SJSA1 (cell line): ENCODE measurements around the gene CPM. TPM values are rescaled to one million over a fixed set of nuclear protein-coding genes. Genes with fewer than 3 reads are reported as not detected.
A peak's percentile ranks its signal among the peaks of the same experiment; 100 is the strongest.
"Not testable (repeated sequence)": the region's sequence is repeated elsewhere in the genome, so short reads cannot be mapped to it uniquely, and the experiment has no call there.

Experiments used
- DNase-seq, 2 experiments: peaks; one replicate each; pipeline ENCODE4 v3.0.0-alpha.2; 2015 to 2020; ENCODE audit warnings: low spot score in 2 of 2, low read depth in 1 of 2
- H3K27ac ChIP-seq: fragments of 250-450 bp; sonication (Bioruptor Pico); 2 replicates; pipeline ENCODE4 v1.5.1; 2020; ENCODE audit warnings: mild to moderate bottlenecking, moderate library complexity
- H3K27me3 ChIP-seq: fragments of 250-450 bp; sonication (Bioruptor Pico); replicated peaks from 2 replicates; pipeline ENCODE4 v1.5.1; 2020; ENCODE audit warnings: mild to moderate bottlenecking, moderate library complexity
- H3K36me3 ChIP-seq: fragments of 250-450 bp; sonication (Bioruptor Pico); 2 replicates; pipeline ENCODE4 v1.5.1; 2020; ENCODE audit warnings: mild to moderate bottlenecking
- H3K4me1 ChIP-seq: fragments of 250-450 bp; sonication (Bioruptor Pico); replicated peaks from 2 replicates; pipeline ENCODE4 v1.6.1; 2021; ENCODE audit warnings: mild to moderate bottlenecking
- H3K4me3 ChIP-seq: fragments of 250-450 bp; sonication (Bioruptor Pico); 2 replicates; pipeline ENCODE4 v1.5.1; 2020; ENCODE audit warnings: mild to moderate bottlenecking
- H3K9me3 ChIP-seq: fragments of 250-450 bp; sonication (Bioruptor Pico); replicated peaks from 2 replicates; pipeline ENCODE4 v1.5.1; 2020; ENCODE audit warnings: mild to moderate bottlenecking
- total RNA-seq: library from RNA; depleted of rRNA; stranded (reverse); fragments of >200 nt; shearing (Covaris generic); gene quantifications from 2 replicates; pipeline ENCODE4 v1.2.3, GENCODE V29; 2014

The CPM gene
- total RNA-seq, 1 experiment from 2014 or later, result 72.6 TPM

DNA sequence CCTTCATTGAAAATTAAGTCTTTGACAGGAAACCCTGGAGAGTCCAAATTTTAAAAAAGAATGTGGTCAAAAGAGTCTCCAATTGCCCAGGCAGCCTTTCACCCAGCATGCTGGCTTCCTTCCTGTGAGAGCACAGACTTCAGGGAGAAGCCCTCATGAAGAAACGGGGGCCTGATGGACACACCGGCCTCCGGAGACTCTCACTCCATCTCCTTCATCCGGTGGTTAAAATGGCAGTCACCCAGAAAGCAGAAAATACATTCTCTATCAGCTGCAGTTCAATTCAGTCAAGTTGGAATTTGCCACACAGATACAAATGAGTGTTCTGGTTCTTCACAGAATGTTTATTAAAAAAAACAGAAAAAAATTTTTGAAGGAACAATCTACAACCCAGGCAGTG, 56.5 kb downstream of the CPM start:
- no peak overlapping the region for H3K4me3 ChIP-seq
- peak in 1 of 2 experiments; percentile 87 for DNase-seq
- no peaks in the 10 kb centered on the region for H3K36me3 ChIP-seq
- H3K4me1 ChIP-seq, result no peaks in the 10 kb centered on the region
- H3K27me3 ChIP-seq, result peaks cover 98% of the 10 kb centered on the region
- no peak overlapping the region for H3K27ac ChIP-seq
- peaks cover 17% of the 10 kb centered on the region for H3K9me3 ChIP-seq

DNA sequence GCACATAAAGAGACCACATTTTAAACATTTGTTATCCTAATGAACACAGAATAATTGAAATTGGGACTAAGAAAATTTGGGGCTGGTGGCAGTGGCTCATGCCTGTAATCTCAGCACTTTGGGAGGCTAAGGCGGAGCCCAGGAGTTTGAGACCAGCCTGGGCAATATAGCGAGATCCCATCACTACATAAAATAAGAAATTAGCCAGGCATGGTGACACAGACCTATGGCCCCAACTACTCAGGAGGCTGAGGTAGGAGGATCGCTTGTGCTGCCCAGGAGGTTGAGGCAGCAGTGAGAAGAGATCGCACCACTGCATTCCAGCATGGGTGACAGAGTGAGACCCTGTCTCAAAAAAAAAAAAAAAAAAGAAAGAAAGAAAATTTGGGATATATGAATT, 59.7 kb downstream of the CPM start:
- H3K27ac ChIP-seq, result no peak overlapping the region
- H3K9me3 ChIP-seq, result peaks cover 8% of the 10 kb centered on the region
- peak; percentile 64 to 85 for DNase-seq
- H3K4me1 ChIP-seq, result no peaks in the 10 kb centered on the region
- no peaks in the 10 kb centered on the region for H3K36me3 ChIP-seq
- H3K27me3 ChIP-seq, result peaks cover 98% of the 10 kb centered on the region
- no peak overlapping the region for H3K4me3 ChIP-seq

DNA sequence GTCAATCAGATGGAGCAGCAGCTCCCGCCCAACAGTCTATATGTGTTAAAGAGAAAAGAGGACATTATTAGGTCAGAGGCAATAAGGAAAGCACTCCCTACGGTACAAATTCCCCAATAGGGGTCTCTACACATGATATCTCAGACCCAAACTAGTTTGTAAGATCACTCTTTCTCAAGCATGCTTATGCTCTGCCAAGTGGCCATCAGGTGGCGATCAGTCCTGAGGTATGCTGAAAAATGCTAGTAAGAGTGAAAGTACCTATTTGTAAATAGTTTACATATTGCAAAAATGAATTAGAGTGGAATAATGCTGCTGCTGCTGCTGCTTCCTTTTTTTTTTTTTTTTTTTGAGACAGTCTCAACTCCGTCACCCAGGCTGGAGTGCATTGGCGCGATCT, 61.0 kb downstream of the CPM start:
- Histone ChIP-seq H3K9me3 (peaks cover 4% of the 10 kb centered on the region), H3K36me3 (no peaks in the 10 kb centered on the region), H3K27me3 (peaks cover 98% of the 10 kb centered on the region), H3K27ac (no peak overlapping the region), H3K4me3 (no peak overlapping the region), H3K4me1 (no peaks in the 10 kb centered on the region)
- peak in 1 of 2 experiments; percentile 78 for DNase-seq

DNA sequence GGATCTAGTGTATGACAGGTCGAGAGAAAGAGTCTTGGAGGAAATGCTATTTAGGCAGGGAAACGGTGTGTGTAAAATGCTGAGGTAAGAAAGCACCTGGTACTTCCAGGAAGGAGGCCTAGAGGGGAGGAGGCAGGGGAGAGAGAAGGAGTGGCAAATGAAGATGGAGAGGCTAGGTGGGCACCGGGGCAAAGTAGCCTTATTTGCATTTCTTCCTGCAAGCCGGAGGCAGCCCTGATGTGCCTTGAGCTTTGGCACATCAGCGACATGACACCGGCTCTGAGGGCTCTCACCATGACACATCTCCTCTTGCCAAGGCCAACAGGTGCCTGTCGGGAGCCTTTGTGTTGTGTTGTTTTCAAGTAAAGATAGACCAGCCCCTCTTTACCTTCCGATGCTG, 61.6 kb downstream of the CPM start:
- peaks cover 4% of the 10 kb centered on the region for H3K9me3 ChIP-seq
- DNase-seq, result peak; percentile 71 to 93
- no peak overlapping the region for H3K27ac ChIP-seq
- no peak overlapping the region for H3K4me3 ChIP-seq
- no peaks in the 10 kb centered on the region for H3K4me1 ChIP-seq
- no peaks in the 10 kb centered on the region for H3K36me3 ChIP-seq
- peaks cover 98% of the 10 kb centered on the region for H3K27me3 ChIP-seq

DNA sequence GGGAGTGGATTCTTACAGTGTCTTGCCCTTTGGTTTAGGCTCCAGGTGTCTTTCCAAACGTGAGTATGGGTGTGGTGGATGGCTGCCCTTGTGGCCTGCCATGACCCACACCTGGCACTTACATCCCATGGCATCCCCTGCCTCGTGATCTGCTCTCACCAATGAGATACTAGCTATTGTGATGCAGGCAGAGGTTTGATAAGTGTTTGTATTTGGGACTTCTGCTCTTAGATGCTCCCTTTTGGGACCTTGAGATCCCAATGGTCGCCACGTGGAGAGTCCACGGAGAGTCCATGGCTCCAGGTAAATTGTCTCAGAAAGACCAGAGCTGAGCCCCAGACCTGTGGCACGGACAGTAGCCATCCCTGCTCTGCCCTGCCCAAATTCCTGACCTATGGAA, 62.5 kb downstream of the CPM start:
- Histone ChIP-seq H3K9me3 (peaks cover 4% of the 10 kb centered on the region), H3K27me3 (peaks cover 98% of the 10 kb centered on the region), H3K27ac (no peak overlapping the region), H3K36me3 (no peaks in the 10 kb centered on the region), H3K4me3 (no peak overlapping the region), H3K4me1 (no peaks in the 10 kb centered on the region)
- DNase-seq, result peak; percentile 74 to 92

DNA sequence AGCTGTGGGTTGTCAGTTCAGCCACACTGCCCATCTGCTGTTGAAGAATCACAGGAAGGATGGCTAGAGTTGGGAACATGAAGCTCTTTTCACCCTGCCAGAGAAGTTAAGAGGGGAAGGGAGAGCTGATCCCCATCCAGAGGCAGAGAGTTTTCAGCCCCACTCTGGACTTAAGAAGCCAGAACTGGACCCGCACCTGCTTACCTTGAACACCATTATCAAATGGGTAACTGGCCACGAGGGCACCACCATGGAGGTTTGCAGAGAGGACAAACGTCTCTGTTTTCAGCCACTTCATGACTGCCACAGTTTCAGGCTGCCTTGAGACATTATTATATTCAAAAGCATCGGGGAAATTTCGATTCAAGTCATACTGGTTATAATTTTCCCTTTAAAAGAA, 63.0 kb downstream of the CPM start:
- Histone ChIP-seq H3K36me3 (no peaks in the 10 kb centered on the region), H3K27ac (no peak overlapping the region), H3K4me3 (no peak overlapping the region), H3K9me3 (peaks cover 4% of the 10 kb centered on the region), H3K27me3 (peaks cover 98% of the 10 kb centered on the region), H3K4me1 (no peaks in the 10 kb centered on the region)
- DNase-seq, result peak in 1 of 2 experiments; percentile 96

DNA sequence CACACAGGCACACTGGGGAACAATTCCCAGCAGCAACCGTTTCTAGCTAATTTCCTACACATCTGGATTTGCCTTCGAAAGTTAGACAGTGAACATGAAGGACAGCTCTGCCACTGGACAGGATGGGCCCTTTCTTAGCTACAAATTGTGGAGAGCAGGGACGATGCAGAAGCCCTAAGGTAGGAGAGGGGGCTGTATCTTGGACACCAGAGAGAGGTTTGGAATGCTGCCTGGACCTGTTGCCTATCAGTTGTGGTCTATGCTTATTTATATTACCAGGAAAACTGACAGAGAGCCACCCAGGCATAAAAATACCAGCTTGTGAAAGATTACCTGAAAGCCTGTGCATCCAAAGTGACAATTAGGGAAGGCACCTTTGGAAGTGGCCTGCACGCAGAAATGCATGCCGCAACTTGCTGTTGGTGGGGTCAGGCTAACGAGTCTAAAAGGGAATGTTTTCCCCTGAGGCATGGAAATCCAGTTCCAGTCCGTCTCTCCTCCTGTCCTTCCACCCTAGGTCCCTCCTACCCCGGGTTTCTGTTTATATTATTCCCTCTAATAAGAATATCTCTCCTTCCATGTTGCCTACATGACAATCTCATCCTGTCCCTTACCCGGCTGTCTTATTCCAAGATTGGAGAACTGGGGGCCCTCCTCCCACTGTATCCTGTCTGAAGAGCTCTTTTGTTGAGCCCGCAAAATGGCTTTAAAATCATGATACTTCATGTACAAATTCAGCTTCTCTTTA, 64.8 kb downstream of the CPM start:
- no peaks in the 10 kb centered on the region for H3K36me3 ChIP-seq
- peak in 1 of 2 experiments; percentile 94 for DNase-seq
- peaks cover 98% of the 10 kb centered on the region for H3K27me3 ChIP-seq
- H3K4me3 ChIP-seq, result no peak overlapping the region
- H3K4me1 ChIP-seq, result no peaks in the 10 kb centered on the region
- no peak overlapping the region for H3K27ac ChIP-seq
- no peaks in the 10 kb centered on the region; the same call in 1 of the 2 replicates for H3K9me3 ChIP-seq

DNA sequence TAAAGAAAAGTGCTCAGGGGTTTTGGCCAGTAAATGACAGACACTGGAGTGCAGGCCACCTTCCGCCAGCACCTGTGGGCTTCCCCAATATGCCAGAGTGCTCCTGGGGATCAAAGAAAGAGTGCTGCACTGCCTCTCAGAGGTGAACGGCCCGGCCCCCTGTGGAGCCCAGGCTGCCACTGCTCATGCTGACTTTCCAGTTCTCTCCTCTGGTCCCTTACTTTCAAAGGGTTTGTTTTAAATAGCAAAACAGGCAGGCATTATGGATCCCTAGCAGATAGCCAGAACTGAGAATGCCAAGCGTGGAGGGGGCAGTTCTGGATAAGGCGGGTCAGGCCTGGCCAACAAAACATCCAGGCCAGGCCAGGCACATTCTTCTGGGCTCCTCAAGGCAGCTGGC, 65.4 kb downstream of the CPM start:
- H3K4me1 ChIP-seq, result no peaks in the 10 kb centered on the region
- H3K4me3 ChIP-seq, result no peak overlapping the region
- no peaks in the 10 kb centered on the region; the same call in 1 of the 2 replicates for H3K9me3 ChIP-seq
- DNase-seq, result no peak
- H3K36me3 ChIP-seq, result no peaks in the 10 kb centered on the region
- no peak overlapping the region for H3K27ac ChIP-seq
- peaks cover 97% of the 10 kb centered on the region for H3K27me3 ChIP-seq

DNA sequence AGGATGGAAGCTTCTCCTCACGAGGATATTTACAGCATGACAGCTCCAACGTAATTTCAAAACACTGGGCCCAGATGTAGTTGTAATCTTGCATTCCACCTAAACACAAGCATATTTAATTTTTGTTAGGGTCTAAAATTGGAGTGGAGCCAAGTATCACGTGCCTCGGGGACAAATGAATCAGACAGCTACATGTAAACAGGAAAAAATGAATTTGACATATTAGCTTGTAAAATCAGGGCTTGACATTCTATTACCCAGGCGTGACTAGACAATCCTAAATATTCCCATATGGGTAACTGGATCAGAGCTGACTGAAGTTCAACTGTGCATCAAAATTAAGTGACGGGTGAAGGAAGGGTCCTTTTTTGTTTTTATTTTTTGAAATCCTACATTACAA, 66.0 kb downstream of the CPM start:
- no peaks in the 10 kb centered on the region for H3K36me3 ChIP-seq
- no peak overlapping the region for H3K27ac ChIP-seq
- H3K4me3 ChIP-seq, result no peak overlapping the region
- peaks cover 93% of the 10 kb centered on the region for H3K27me3 ChIP-seq
- peak in 1 of 2 experiments; percentile 84 for DNase-seq
- no peaks in the 10 kb centered on the region for H3K4me1 ChIP-seq
- H3K9me3 ChIP-seq, result no peaks in the 10 kb centered on the region; the same call in 1 of the 2 replicates

DNA sequence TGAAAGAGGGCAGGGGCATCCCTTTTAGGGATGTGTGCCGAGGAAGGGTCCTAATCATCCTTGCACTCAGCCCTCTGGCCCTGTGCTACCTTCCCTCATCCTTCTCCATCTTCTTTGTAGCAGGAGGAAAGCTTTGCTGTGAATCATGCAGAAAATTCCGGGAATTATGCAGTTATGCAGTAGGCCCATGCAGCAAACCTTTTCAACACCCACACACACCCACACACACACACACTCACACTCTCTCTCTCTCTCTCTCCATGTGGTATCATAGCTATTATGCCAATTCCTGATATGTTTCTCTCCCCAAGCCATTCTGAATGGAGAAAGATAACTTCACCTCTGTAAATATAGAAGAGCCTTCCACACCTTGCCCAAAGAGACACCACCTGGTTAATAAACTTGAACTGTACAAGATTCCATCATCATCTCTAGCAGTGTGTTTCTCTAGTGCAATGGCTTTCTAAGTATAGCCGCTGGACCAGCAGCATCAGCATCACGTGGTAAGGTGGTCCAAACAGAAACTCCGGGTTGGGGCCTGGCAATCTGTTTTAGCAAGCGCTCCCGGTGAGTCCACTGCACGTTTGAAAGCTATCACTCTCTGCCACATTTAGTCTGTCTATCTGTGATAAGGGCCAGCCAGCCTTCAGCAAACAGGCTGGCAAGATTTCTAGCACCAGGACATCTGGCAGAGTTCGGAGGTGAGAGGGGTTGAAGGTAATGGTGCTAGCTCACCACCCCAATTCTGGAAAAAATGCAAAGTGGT, 67.4 kb downstream of the CPM start:
- no peak overlapping the region for H3K4me3 ChIP-seq
- H3K4me1 ChIP-seq, result no peaks in the 10 kb centered on the region
- peak in 1 of 2 experiments; percentile 96 for DNase-seq
- H3K27ac ChIP-seq, result no peak overlapping the region
- H3K9me3 ChIP-seq, result no peaks in the 10 kb centered on the region; the same call in 1 of the 2 replicates
- H3K36me3 ChIP-seq, result no peaks in the 10 kb centered on the region
- peaks cover 87% of the 10 kb centered on the region for H3K27me3 ChIP-seq

DNA sequence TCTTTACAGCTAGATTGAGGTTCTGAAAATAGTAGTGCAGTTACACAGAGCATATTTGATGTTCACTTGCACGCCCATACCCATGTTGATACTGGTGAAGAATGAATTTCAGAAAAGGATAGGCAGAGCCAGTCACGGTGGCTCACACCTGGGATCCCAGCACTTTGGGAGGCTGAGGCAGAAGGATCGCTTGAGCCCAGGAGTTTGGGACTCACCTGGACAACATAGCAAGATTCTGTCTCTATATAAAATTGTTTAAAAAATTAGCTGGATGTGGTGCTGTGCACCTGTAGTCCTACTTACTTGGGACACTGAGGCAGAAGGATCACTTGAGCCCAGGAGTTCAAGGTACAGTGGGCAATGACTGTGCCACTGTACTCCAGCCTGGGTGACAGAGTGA, 68.4 kb downstream of the CPM start:
- peak; percentile 70 to 90 for DNase-seq
- peaks cover 87% of the 10 kb centered on the region for H3K27me3 ChIP-seq
- H3K4me3 ChIP-seq, result no peak overlapping the region
- H3K36me3 ChIP-seq, result no peaks in the 10 kb centered on the region
- H3K27ac ChIP-seq, result no peak overlapping the region
- H3K9me3 ChIP-seq, result no peaks in the 10 kb centered on the region; the same call in 1 of the 2 replicates
- no peaks in the 10 kb centered on the region for H3K4me1 ChIP-seq

DNA sequence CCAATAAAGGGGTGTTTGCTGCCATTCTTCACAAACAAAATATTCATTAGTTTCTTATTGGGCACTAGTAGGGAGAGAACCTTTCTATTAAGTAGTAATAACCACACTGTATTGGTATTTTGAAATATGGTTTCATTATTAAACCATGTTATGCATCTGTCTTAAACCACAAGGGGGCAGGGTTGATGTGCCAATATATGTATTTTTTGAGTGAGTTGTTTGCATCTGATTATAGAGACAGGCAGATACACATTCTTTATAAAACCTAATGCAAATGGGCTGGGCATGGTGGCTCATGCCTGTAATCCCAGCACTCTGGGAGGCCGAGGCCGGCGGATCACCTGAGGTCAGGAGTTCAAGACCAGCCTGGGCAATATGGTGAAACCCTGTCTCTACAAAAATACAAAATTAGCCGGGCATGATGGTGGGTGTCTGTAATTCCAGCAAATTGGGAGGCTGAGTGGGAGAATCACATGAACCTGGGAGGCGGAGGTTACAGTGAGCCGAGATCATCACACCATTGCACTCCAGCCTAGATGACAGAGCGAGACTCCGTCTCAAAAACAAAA, 69.0 kb downstream of the CPM start:
- H3K4me1 ChIP-seq, H3K9me3 ChIP-seq, H3K4me3 ChIP-seq, H3K27ac ChIP-seq, H3K36me3 ChIP-seq: not testable (repeated sequence)
- peaks cover 87% of the 10 kb centered on the region for H3K27me3 ChIP-seq
- DNase-seq, result peak in 1 of 2 experiments; percentile 96

DNA sequence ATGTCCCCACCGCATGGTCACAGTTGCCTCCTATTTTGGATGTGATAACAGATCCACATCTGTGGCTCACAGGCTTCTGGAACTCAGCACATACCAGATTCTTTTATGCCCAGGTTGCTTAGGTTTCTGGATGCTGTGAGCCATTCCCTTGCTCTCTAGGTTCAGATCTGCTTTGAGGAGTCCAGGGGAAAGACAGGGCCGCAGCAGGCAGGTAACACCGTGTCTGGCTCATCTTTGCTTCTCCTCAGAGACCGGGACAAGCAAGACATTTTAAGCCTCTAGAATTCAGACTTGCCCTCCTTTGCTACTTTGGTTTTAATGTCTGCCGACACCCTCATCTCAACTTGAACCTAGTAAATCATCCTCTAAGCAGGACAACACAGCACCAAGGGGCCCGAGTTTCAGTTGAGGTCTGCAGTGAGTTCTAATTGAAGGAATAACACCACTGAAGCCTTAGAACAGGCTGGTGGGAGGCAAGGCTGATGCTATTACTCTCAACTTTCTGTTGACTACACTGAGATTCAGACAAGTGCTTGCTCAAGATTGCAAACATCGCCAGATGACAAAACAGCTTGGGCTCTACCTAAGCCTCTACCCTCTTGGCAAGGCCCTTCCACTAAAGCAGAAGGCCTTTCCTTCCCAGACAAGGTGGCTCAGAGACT, 69.7 kb downstream of the CPM start:
- peak in 1 of 2 experiments; percentile 93 for DNase-seq
- Histone ChIP-seq H3K9me3 (no peaks in the 10 kb centered on the region), H3K4me3 (no peak overlapping the region), H3K36me3 (no peaks in the 10 kb centered on the region), H3K27ac (no peak overlapping the region), H3K27me3 (peaks cover 86% of the 10 kb centered on the region), H3K4me1 (no peaks in the 10 kb centered on the region)
